OCI-LY1 (cell line): ENCODE results near the gene PPM1E.

ENCODE experiments used
- H2AFZ ChIP-seq: fragments of 200-600 bp; sonication (generic), shearing (Covaris generic); 2 replicates; pipeline ENCODE4 v1.6.0; 2014; ENCODE audit warnings: antibody characterized with exemption, mild to moderate bottlenecking, low read length
- H3F3A ChIP-seq: fragments of 200-600 bp; sonication (generic), shearing (Covaris generic); 2 replicates; pipeline ENCODE4 v1.6.0; 2014; ENCODE audit warnings: mild to moderate bottlenecking, antibody characterized with exemption, low read length, moderate library complexity; ENCODE audit not compliant: insufficient read depth
- H3K27ac ChIP-seq: fragments of 200-600 bp; sonication (generic); 2 replicates; pipeline ENCODE4 v1.5.1; 2014; ENCODE audit warnings: low read length, mixed run types, mild to moderate bottlenecking, low read depth; ENCODE audit not compliant: poor library complexity, severe bottlenecking
- H3K27me3 ChIP-seq: fragments of 200-600 bp; sonication (generic); 2 replicates; pipeline ENCODE4 v1.6.0; 2014; ENCODE audit warnings: antibody characterized with exemption, mild to moderate bottlenecking, low read length, moderate library complexity; ENCODE audit not compliant: insufficient read depth
- H3K36me3 ChIP-seq: fragments of 200-600 bp; sonication (generic); 2 replicates; pipeline ENCODE4 v1.6.1; 2014; ENCODE audit warnings: mild to moderate bottlenecking, antibody characterized with exemption, low read length, moderate library complexity, mixed read lengths; ENCODE audit not compliant: insufficient read depth
- H3K4me1 ChIP-seq: fragments of 200-600 bp; sonication (generic); 2 replicates; pipeline ENCODE4 v1.5.1; 2014; ENCODE audit warnings: mild to moderate bottlenecking, low read length, moderate library complexity; ENCODE audit not compliant: insufficient read depth, severe bottlenecking
- H3K4me2 ChIP-seq: fragments of 200-600 bp; sonication (generic), shearing (Covaris generic); 2 replicates; pipeline ENCODE4 v1.6.1; 2014; ENCODE audit warnings: low read length
- H3K4me3 ChIP-seq: fragments of 200-600 bp; sonication (generic); 2 replicates; pipeline ENCODE4 v1.5.1; 2014; ENCODE audit warnings: low read length, low read depth, mild to moderate bottlenecking, mixed read lengths; ENCODE audit not compliant: poor library complexity, severe bottlenecking
- H3K79me2 ChIP-seq: fragments of 200-600 bp; shearing (Covaris generic); 2 replicates; pipeline ENCODE4 v1.6.1; 2016; ENCODE audit warnings: mixed run types, low read length, mixed read lengths; ENCODE audit not compliant: insufficient read depth
- H3K9ac ChIP-seq: fragments of 200-600 bp; sonication (generic), shearing (Covaris generic); 2 replicates; pipeline ENCODE4 v1.6.1; 2014; ENCODE audit warnings: mild to moderate bottlenecking, low read length, mixed read lengths
- H3K9me2 ChIP-seq: fragments of 200-600 bp; sonication (generic), shearing (Covaris generic); 2 replicates; pipeline ENCODE4 v1.6.1; 2014; ENCODE audit warnings: low read depth, mild to moderate bottlenecking, low read length, mixed read lengths
- H3K9me3 ChIP-seq: fragments of 200-600 bp; shearing (Covaris generic); 2 replicates; pipeline ENCODE4 v1.6.1; 2014; ENCODE audit warnings: low read length, mixed read lengths
- H4K20me1 ChIP-seq: fragments of 200-600 bp; sonication (generic), shearing (Covaris generic); 2 replicates; pipeline ENCODE4 v1.6.0; 2016; ENCODE audit warnings: mild to moderate bottlenecking, low read length; ENCODE audit not compliant: insufficient read depth
- CTCF ChIP-seq: fragments of 200-600 bp; sonication (generic), shearing (Covaris generic); IDR thresholded peaks from 2 replicates; pipeline ENCODE4 v1.5.1; 2017; ENCODE audit warnings: mild to moderate bottlenecking, antibody characterized with exemption, low read length, moderate library complexity, mixed read lengths
- EZH2 ChIP-seq: fragments of 200-600 bp; sonication (generic), shearing (Covaris generic); IDR thresholded peaks from 2 replicates; pipeline ENCODE4 v1.8.0; 2017; ENCODE audit warnings: borderline replicate concordance, mixed run types, mild to moderate bottlenecking, antibody characterized with exemption, low read length, moderate library complexity, mixed read lengths

Gene PPM1E

GRCh38 chr17:58806046-58806445 lies 50.4 kb downstream of the PPM1E start:
- no peak overlapping the region for H3K4me3 ChIP-seq
- H3K9me2 ChIP-seq = no peaks in the 10 kb centered on the region
- H3K4me2 ChIP-seq = no peak overlapping the region
- H3K79me2 ChIP-seq = no peaks in the 10 kb centered on the region
- no peak overlapping the region for H3K27ac ChIP-seq
- H3K36me3 ChIP-seq = no peaks in the 10 kb centered on the region
- H3F3A ChIP-seq = no peaks in the 10 kb centered on the region
- TF ChIP-seq CTCF (no peak), EZH2 (no peak)
- no peaks in the 10 kb centered on the region for H4K20me1 ChIP-seq
- H3K27me3 ChIP-seq = no peaks in the 10 kb centered on the region
- no peaks in the 10 kb centered on the region for H3K4me1 ChIP-seq
- H3K9ac ChIP-seq = no peak overlapping the region
- no peak overlapping the region for H2AFZ ChIP-seq
- H3K9me3 ChIP-seq = peaks cover 6% of the 10 kb centered on the region

GRCh38 chr17:58808609-58809563 lies 53.2 kb downstream of the PPM1E start:
- Histone ChIP-seq H3K4me1 (no peaks in the 10 kb centered on the region), H3K4me3 (no peak overlapping the region), H3K9ac (no peak overlapping the region), H3K27ac (no peak overlapping the region), H2AFZ (no peak overlapping the region), H3K9me2 (no peaks in the 10 kb centered on the region), H4K20me1 (no peaks in the 10 kb centered on the region), H3K4me2 (no peak overlapping the region), H3K9me3 (no peaks in the 10 kb centered on the region), H3K27me3 (no peaks in the 10 kb centered on the region), H3K36me3 (no peaks in the 10 kb centered on the region), H3K79me2 (no peaks in the 10 kb centered on the region), H3F3A (no peaks in the 10 kb centered on the region; the same call in 1 of the 2 replicates)
- TF ChIP-seq CTCF (no peak), EZH2 (no peak)

GRCh38 chr17:58809564-58809936 lies 53.9 kb downstream of the PPM1E start:
- no peaks in the 10 kb centered on the region for H3K9me2 ChIP-seq

More at GRCh38 chr17:58809564-58809936, 53.9 kb downstream of the PPM1E start:
- Histone ChIP-seq H3K27me3 (no peaks in the 10 kb centered on the region), H3K4me1 (no peaks in the 10 kb centered on the region), H3K36me3 (no peaks in the 10 kb centered on the region), H3K9me3 (no peaks in the 10 kb centered on the region), H2AFZ (no peak overlapping the region), H3K27ac (no peak overlapping the region), H3K4me2 (no peak overlapping the region), H3K79me2 (no peaks in the 10 kb centered on the region), H3K9ac (no peak overlapping the region), H3K4me3 (no peak overlapping the region), H3F3A (no peaks in the 10 kb centered on the region; the same call in 1 of the 2 replicates), H4K20me1 (no peaks in the 10 kb centered on the region)
- TF ChIP-seq EZH2 (no peak), CTCF (no peak)
